Glutamatergic neuron (in vitro differentiated cells): Measurements from ENCODE around the gene PHAX. TPM values are rescaled to one million over a fixed set of nuclear protein-coding genes. Genes with fewer than 3 reads are reported as not detected.

Source experiments
- DNase-seq: peaks from one replicate; pipeline ENCODE4 v3.0.0; 2022
- H3K27ac Mint-ChIP-seq: one replicate; pipeline ENCODE4 v1.8.0; 2020; ENCODE audit warnings: mild to moderate bottlenecking, mixed read lengths, inconsistent platforms; ENCODE audit not compliant: unreplicated experiment
- H3K27me3 Mint-ChIP-seq: one replicate; pipeline ENCODE4 v1.8.0; 2020; ENCODE audit warnings: mild to moderate bottlenecking, moderate library complexity, mixed read lengths, inconsistent platforms; ENCODE audit not compliant: unreplicated experiment
- H3K36me3 Mint-ChIP-seq: one replicate; pipeline ENCODE4 v1.8.0; 2020; ENCODE audit warnings: mild to moderate bottlenecking, mixed read lengths, inconsistent platforms; ENCODE audit not compliant: unreplicated experiment
- H3K4me1 Mint-ChIP-seq: one replicate; pipeline ENCODE4 v1.8.0; 2020; ENCODE audit warnings: mild to moderate bottlenecking, low read depth, mixed read lengths, inconsistent platforms; ENCODE audit not compliant: unreplicated experiment
- H3K4me3 Mint-ChIP-seq: one replicate; pipeline ENCODE4 v1.8.0; 2020; ENCODE audit warnings: mild to moderate bottlenecking, mixed read lengths, inconsistent platforms; ENCODE audit not compliant: unreplicated experiment
- H3K9me3 Mint-ChIP-seq: one replicate; pipeline ENCODE4 v1.8.0; 2020; ENCODE audit warnings: mild to moderate bottlenecking, moderate library complexity, mixed read lengths, inconsistent platforms; ENCODE audit not compliant: unreplicated experiment
- CTCF ChIP-seq: fragments of 200-600 bp; sonication (generic); IDR thresholded peaks from one replicate; pipeline ENCODE4 v1.5.0; 2021; ENCODE audit not compliant: partially characterized antibody, unreplicated experiment
- total RNA-seq: library from RNA; stranded (reverse); fragmentation: NEBNext Ultra II Directional; extraction: Animal tissue kit (Norgen Biotek cat#: 25700); gene quantifications from one replicate; pipeline ENCODE4 v1.2.1, GENCODE V29; 2021; ENCODE audit not compliant: unreplicated experiment

The PHAX gene
- total RNA-seq, 1 donor from 2014 or later: 41.1 TPM

DNA sequence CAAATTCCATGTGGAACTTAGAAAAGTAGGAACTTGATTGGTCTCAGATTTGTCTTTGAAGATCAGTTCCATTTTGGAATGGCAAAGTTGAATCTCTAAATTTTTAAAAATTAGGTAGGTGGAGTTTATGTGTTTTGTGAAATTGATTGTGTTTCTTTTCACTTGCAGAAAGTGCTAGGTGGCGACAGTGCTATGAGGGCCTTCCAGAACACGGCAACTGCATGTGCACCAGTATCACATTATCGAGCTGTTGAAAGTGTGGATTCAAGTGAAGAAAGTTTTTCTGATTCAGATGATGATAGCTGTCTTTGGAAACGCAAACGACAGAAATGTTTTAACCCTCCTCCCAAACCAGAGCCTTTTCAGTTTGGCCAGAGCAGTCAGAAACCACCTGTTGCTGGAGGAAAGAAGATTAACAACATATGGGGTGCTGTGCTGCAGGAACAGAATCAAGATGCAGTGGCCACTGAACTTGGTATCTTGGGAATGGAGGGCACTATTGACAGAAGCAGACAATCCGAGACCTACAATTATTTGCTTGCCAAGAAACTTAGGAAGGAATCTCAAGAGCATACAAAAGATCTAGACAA, 2.8 kb downstream of the PHAX start:
- no peak for TF ChIP-seq CTCF
- no peaks in the 10 kb centered on the region for H3K36me3 Mint-ChIP-seq
- H3K27me3 Mint-ChIP-seq: peaks cover 4% of the 10 kb centered on the region
- H3K4me1 Mint-ChIP-seq: peaks cover 10% of the 10 kb centered on the region
- peaks cover 6% of the 10 kb centered on the region for H3K9me3 Mint-ChIP-seq
- no peak for DNase-seq
- H3K27ac Mint-ChIP-seq: no peak overlapping the region
- H3K4me3 Mint-ChIP-seq: no peak overlapping the region

DNA sequence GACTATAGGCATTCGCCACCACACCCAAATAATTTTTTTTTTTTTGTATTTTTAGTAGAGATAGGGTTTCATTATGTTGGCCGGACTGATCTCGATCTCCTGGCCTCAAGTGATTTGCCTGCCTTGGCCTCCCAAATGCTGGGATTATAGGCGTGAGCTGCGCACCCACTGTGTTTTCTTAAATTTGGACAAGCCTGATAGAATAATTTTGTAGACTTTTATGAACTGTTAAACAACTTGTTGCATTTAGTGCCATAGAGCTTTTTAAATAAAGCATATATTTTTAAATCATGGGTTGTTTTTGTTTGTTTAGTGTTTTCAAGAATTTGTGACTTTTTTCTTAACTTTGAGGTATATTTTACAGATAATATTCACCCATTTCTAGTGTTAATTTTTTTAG, 4.8 kb downstream of the PHAX start:
- no peaks in the 10 kb centered on the region for H3K36me3 Mint-ChIP-seq
- H3K4me3 Mint-ChIP-seq: no peak overlapping the region
- peaks cover 4% of the 10 kb centered on the region for H3K27me3 Mint-ChIP-seq
- DNase-seq: no peak
- H3K4me1 Mint-ChIP-seq: peaks cover 3% of the 10 kb centered on the region
- H3K27ac Mint-ChIP-seq: no peak overlapping the region
- TF ChIP-seq CTCF: no peak
- peaks cover 4% of the 10 kb centered on the region for H3K9me3 Mint-ChIP-seq

DNA sequence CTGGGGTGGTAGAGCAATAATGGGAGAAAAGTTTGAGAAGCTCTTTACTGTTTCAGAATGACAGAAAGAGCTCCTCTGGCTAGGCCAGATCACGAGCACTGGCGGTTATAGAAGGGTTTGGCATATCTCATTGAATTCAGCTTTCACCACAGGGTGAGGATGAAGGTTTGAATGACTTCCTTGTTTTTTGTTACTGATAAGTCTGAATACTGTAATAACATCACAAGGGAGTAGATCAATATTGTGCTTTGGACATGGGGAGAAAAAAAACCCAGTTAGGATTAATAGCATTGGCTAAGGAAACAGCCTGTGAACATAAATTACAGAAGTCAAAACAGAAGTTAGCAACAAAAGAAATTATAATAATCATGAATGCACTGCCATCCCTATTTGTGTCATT, 9.4 kb downstream of the PHAX start:
- H3K4me3 Mint-ChIP-seq: no peak overlapping the region
- H3K27ac Mint-ChIP-seq: no peak overlapping the region
- no peak for TF ChIP-seq CTCF
- H3K9me3 Mint-ChIP-seq: peaks cover 2% of the 10 kb centered on the region
- DNase-seq: no peak
- H3K36me3 Mint-ChIP-seq: no peaks in the 10 kb centered on the region
- peaks cover 4% of the 10 kb centered on the region for H3K27me3 Mint-ChIP-seq
- H3K4me1 Mint-ChIP-seq: peaks cover 2% of the 10 kb centered on the region

- Mint-ChIP-seq H3K4me3 (no peak overlapping the region), H3K27ac (no peak overlapping the region), H3K4me1 (peaks cover 2% of the 10 kb centered on the region), H3K36me3 (no peaks in the 10 kb centered on the region), H3K27me3 (peaks cover 4% of the 10 kb centered on the region), H3K9me3 (peaks cover 2% of the 10 kb centered on the region)
- no peak for TF ChIP-seq CTCF
- DNase-seq: no peak
These were observed 9.9 kb downstream of the PHAX start for GRCh38 chr5:126610616-126611015.

- no peaks in the 10 kb centered on the region for H3K4me1 Mint-ChIP-seq
- no peak for TF ChIP-seq CTCF
- H3K27ac Mint-ChIP-seq: no peak overlapping the region
- no peak overlapping the region for H3K4me3 Mint-ChIP-seq
- peaks cover 2% of the 10 kb centered on the region for H3K9me3 Mint-ChIP-seq
- no peak for DNase-seq
- H3K36me3 Mint-ChIP-seq: no peaks in the 10 kb centered on the region
- H3K27me3 Mint-ChIP-seq: peaks cover 4% of the 10 kb centered on the region
These were observed 13.3 kb downstream of the PHAX start for GRCh38 chr5:126613941-126614592.
